Measurements from ENCODE around the gene VENTX. TPM values are rescaled to one million over a fixed set of nuclear protein-coding genes. Genes with fewer than 3 reads are reported as not detected.

Gene VENTX
- total RNA-seq, 1 experiment from 2014 or later: not detected

GRCh38 chr10:133197786-133198185 is 39.9 kb upstream of the VENTX start:
- no peaks in the 10 kb centered on the region for H3K79me2 ChIP-seq (ENCODE audit: low read length)
- H3F3A ChIP-seq (ENCODE audit: low read length, unreplicated experiment): no peaks in the 10 kb centered on the region
- no peaks in the 10 kb centered on the region for H3K4me1 ChIP-seq (ENCODE audit: insufficient read depth, low read length)
- H2AFZ ChIP-seq (ENCODE audit: low read length): no peak overlapping the region
- no peak overlapping the region for H3K4me3 ChIP-seq (ENCODE audit: low read length)
- BruUV-seq (replicated peaks): no TSS peak
- ChIA-PET CTCF (no interaction called here), POLR2A (ENCODE audit: unreplicated experiment) (interaction anchor here (0.6 kb wide), 1 partner anchor 364 kb away, joined by 5 read pairs; no protein-coding TSS in a partner anchor)
- ATAC-seq (no peak), DNase-seq (no peak)
- intact Hi-C loops (cut with micrococcal nuclease): no loop called here
- no peaks in the 10 kb centered on the region for H4K20me1 ChIP-seq (ENCODE audit: low read length)
- H3K9ac ChIP-seq (ENCODE audit: low read length): no peak overlapping the region
- no peaks in the 10 kb centered on the region for H3K9me3 ChIP-seq (ENCODE audit: low read length)
- peaks cover 43% of the 10 kb centered on the region for H3K27me3 ChIP-seq (ENCODE audit: low read length)
- no peaks in the 10 kb centered on the region for H3K36me3 ChIP-seq (ENCODE audit: low read depth, low read length)
- H3K9me2 ChIP-seq (replicated peaks; ENCODE audit: low read length): no peaks in the 10 kb centered on the region
- H3K4me2 ChIP-seq (ENCODE audit: low read length): no peak overlapping the region
- no peak for TF ChIP-seq EZH2phosphoT487 (IDR thresholded peaks at IDR 0.05; ENCODE audit: borderline replicate concordance, low read length)
- H3K27ac ChIP-seq (ENCODE audit: low read length): no peak overlapping the region

- no peak overlapping the region for H3K4me2 ChIP-seq (ENCODE audit: low read length)
- H3K9me3 ChIP-seq (ENCODE audit: low read length): no peaks in the 10 kb centered on the region
- H3K36me3 ChIP-seq (ENCODE audit: low read depth, low read length): no peaks in the 10 kb centered on the region
- no peaks in the 10 kb centered on the region for H3K4me1 ChIP-seq (ENCODE audit: insufficient read depth, low read length)
- H3F3A ChIP-seq (ENCODE audit: low read length, unreplicated experiment): no peaks in the 10 kb centered on the region
- intact Hi-C loops (cut with micrococcal nuclease): no loop called here
- H2AFZ ChIP-seq (ENCODE audit: low read length): no peak overlapping the region
- H3K4me3 ChIP-seq (ENCODE audit: low read length): no peak overlapping the region
- DNase-seq: no peak
- no peaks in the 10 kb centered on the region for H3K79me2 ChIP-seq (ENCODE audit: low read length)
- peaks cover 40% of the 10 kb centered on the region for H3K27me3 ChIP-seq (ENCODE audit: low read length)
- H3K9ac ChIP-seq (ENCODE audit: low read length): no peak overlapping the region
- ATAC-seq: no peak
- no peak overlapping the region for H3K27ac ChIP-seq (ENCODE audit: low read length)
- POLR2A ChIA-PET (ENCODE audit: unreplicated experiment): no interaction called here
- BruUV-seq (replicated peaks): no TSS peak
- no peak for TF ChIP-seq EZH2 (IDR thresholded peaks at IDR 0.05; ENCODE audit: low read length, unreplicated experiment)
- no peak for TF ChIP-seq CTCF (conservative IDR thresholded peaks at IDR 0.05; ENCODE audit: low read depth, low read length)
- TF ChIP-seq EZH2phosphoT487 (IDR thresholded peaks at IDR 0.05; ENCODE audit: borderline replicate concordance, low read length): no peak
- H3K9me2 ChIP-seq (replicated peaks; ENCODE audit: low read length): no peaks in the 10 kb centered on the region
- CTCF ChIA-PET: no interaction called here
- H4K20me1 ChIP-seq (ENCODE audit: low read length): no peaks in the 10 kb centered on the region
Measured at GRCh38 chr10:133198206-133198605, 39.4 kb upstream of the VENTX start.

- no peaks in the 10 kb centered on the region for H3K79me2 ChIP-seq (ENCODE audit: low read length)
- DNase-seq (no peak), ATAC-seq (no peak)
- H3K4me1 ChIP-seq (ENCODE audit: insufficient read depth, low read length): no peaks in the 10 kb centered on the region
- no peaks in the 10 kb centered on the region for H3K9me2 ChIP-seq (replicated peaks; ENCODE audit: low read length)
- no peak overlapping the region for H3K4me3 ChIP-seq (ENCODE audit: low read length)
- H3K4me2 ChIP-seq (ENCODE audit: low read length): no peak overlapping the region
- no peaks in the 10 kb centered on the region for H4K20me1 ChIP-seq (ENCODE audit: low read length)
- H3F3A ChIP-seq (ENCODE audit: low read length, unreplicated experiment): no peaks in the 10 kb centered on the region
- no peak overlapping the region for H2AFZ ChIP-seq (ENCODE audit: low read length)
- H3K27ac ChIP-seq (ENCODE audit: low read length): no peak overlapping the region
- peaks cover 34% of the 10 kb centered on the region for H3K27me3 ChIP-seq (ENCODE audit: low read length)
- ChIA-PET POLR2A (ENCODE audit: unreplicated experiment) (no interaction called here), CTCF (no interaction called here)
- no peaks in the 10 kb centered on the region for H3K36me3 ChIP-seq (ENCODE audit: low read depth, low read length)
- intact Hi-C loops (cut with micrococcal nuclease): no loop called here
- TF ChIP-seq CTCF (conservative IDR thresholded peaks at IDR 0.05; ENCODE audit: low read depth, low read length): no peak
- TF ChIP-seq EZH2phosphoT487 (IDR thresholded peaks at IDR 0.05; ENCODE audit: borderline replicate concordance, low read length): no peak
- TF ChIP-seq EZH2 (IDR thresholded peaks at IDR 0.05; ENCODE audit: low read length, unreplicated experiment): no peak
- BruUV-seq (replicated peaks): no TSS peak
- no peak overlapping the region for H3K9ac ChIP-seq (ENCODE audit: low read length)
- H3K9me3 ChIP-seq (ENCODE audit: low read length): no peaks in the 10 kb centered on the region
Measured at GRCh38 chr10:133198621-133199487, 38.8 kb upstream of the VENTX start.

Measured in PC-3 (cell line).